DMS153 treated with DMSO at 0.1 percent for 48 hours (cell line): ENCODE results near the gene IL34.
"Not testable (repeated sequence)": the region's sequence is repeated elsewhere in the genome, so short reads cannot be mapped to it uniquely, and the experiment has no call there.

Experiments used
- DNase-seq: peaks from one replicate; lab custom pipeline; 2025; ENCODE audit not compliant: unreplicated experiment; lab: John Stamatoyannopoulos, UW

The IL34 gene

GRCh38 chr16:70646260-70647241 is at the start of gene IL34:
Gene IL34, plus strand, starts transcription at chr16:70646559. Its CDS starts 389 bp downstream, at chr16:70646948.
- DNase-seq = peak; percentile 17

- DNase-seq = no peak
Observed at GRCh38 chr16:70597135-70597835, 49.1 kb upstream of the IL34 start.

GRCh38 chr16:70598937-70599503 is 47.3 kb upstream of the IL34 start:
- DNase-seq = no peak

- DNase-seq = no peak
Observed at GRCh38 chr16:70600730-70601129, 45.6 kb upstream of the IL34 start.

GRCh38 chr16:70601576-70602575 is 44.5 kb upstream of the IL34 start:
- no peak for DNase-seq

- DNase-seq = no peak
Observed at GRCh38 chr16:70602831-70603230, 43.5 kb upstream of the IL34 start.

GRCh38 chr16:70604407-70605282 is 41.7 kb upstream of the IL34 start:
- no peak for DNase-seq

- DNase-seq = no peak
Observed at GRCh38 chr16:70605283-70605657, 41.1 kb upstream of the IL34 start.

- DNase-seq = no peak
Observed at GRCh38 chr16:70608521-70608920, 37.8 kb upstream of the IL34 start.

- DNase-seq = no peak
Observed at GRCh38 chr16:70610273-70611223, 35.8 kb upstream of the IL34 start.

GRCh38 chr16:70611224-70611598 is 35.1 kb upstream of the IL34 start:
- no peak for DNase-seq

- DNase-seq = no peak
Observed at GRCh38 chr16:70611785-70612303, 34.5 kb upstream of the IL34 start.

GRCh38 chr16:70612931-70613330 is 33.4 kb upstream of the IL34 start:
- DNase-seq = no peak

GRCh38 chr16:70614208-70614951 is 32.0 kb upstream of the IL34 start:
- DNase-seq = no peak

- DNase-seq = no peak
Observed at GRCh38 chr16:70615945-70616344, 30.4 kb upstream of the IL34 start.

- DNase-seq = not testable (repeated sequence)
Observed at GRCh38 chr16:70621864-70622263, 24.5 kb upstream of the IL34 start.

GRCh38 chr16:70627696-70628095 is 18.7 kb upstream of the IL34 start:
- DNase-seq = no peak
